ENCODE data around the gene ATMIN.

- TF ChIP-seq, protein P1, sequence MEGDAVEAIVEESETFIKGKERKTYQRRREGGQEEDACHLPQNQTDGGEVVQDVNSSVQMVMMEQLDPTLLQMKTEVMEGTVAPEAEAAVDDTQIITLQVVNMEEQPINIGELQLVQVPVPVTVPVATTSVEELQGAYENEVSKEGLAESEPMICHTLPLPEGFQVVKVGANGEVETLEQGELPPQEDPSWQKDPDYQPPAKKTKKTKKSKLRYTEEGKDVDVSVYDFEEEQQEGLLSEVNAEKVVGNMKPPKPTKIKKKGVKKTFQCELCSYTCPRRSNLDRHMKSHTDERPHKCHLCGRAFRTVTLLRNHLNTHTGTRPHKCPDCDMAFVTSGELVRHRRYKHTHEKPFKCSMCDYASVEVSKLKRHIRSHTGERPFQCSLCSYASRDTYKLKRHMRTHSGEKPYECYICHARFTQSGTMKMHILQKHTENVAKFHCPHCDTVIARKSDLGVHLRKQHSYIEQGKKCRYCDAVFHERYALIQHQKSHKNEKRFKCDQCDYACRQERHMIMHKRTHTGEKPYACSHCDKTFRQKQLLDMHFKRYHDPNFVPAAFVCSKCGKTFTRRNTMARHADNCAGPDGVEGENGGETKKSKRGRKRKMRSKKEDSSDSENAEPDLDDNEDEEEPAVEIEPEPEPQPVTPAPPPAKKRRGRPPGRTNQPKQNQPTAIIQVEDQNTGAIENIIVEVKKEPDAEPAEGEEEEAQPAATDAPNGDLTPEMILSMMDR (IDR thresholded peaks at IDR 0.05): no peak
- TF ChIP-seq POLR2A (IDR thresholded peaks at IDR 0.05): no peak
- TF ChIP-seq POLR2AphosphoS5 (IDR thresholded peaks at IDR 0.05): no peak
These were observed 31.0 kb downstream of the ATMIN start for GRCh38 chr16:81066681-81067080.
